Measurements from ENCODE around the gene DPP7. TPM values are rescaled to one million over a fixed set of nuclear protein-coding genes. Genes with fewer than 3 reads are reported as not detected.

Gene DPP7
- total RNA-seq, 6 donors from 2014 or later = 108 to 394 (median 229) TPM

GRCh38 chr9:137147793-137148160, 33.2 kb upstream of the DPP7 start:
- Histone ChIP-seq H3K27me3 (peaks cover 0 to 8% (median 0%) of the 10 kb centered on the region in 4 donors), H3K36me3 (no peaks in the 10 kb centered on the region), H3K27ac (no peak overlapping the region), H3K9me3 (peaks cover 0 to 6% (median 0%) of the 10 kb centered on the region in 4 donors), H3K4me3 (no peak overlapping the region), H3K4me1 (no peaks in the 10 kb centered on the region)
- ATAC-seq (ENCODE audit: low FRiP score in 2 of 2) (no peak), DNase-seq (peak in 1 of 2 donors; percentile 74)
- TF ChIP-seq POLR2AphosphoS5 (IDR thresholded peaks at IDR 0.05) (no peak), EP300 (IDR thresholded peaks at IDR 0.05) (no peak), POLR2A (IDR thresholded peaks at IDR 0.05) (no peak), CTCF (IDR thresholded peaks at IDR 0.05) (no peak)
- WGBS, 2 donors = 19 to 23% methylated on average over 11 to 22 of the region's 24 CpGs

GRCh38 chr9:137147091-137147792, 32.7 kb upstream of the DPP7 start:
- DNase-seq = peak in 1 of 2 donors; percentile 50
- H3K36me3 ChIP-seq = no peaks in the 10 kb centered on the region
- TF ChIP-seq POLR2AphosphoS5 (IDR thresholded peaks at IDR 0.05) (no peak), EP300 (IDR thresholded peaks at IDR 0.05) (no peak), POLR2A (IDR thresholded peaks at IDR 0.05) (no peak), CTCF (IDR thresholded peaks at IDR 0.05) (no peak)
- H3K27ac ChIP-seq = no peak overlapping the region
- no peak for ATAC-seq (ENCODE audit: low FRiP score in 2 of 2)
- H3K4me1 ChIP-seq = no peaks in the 10 kb centered on the region
- 78 to 90% methylated on average over 17 to 26 of the region's 26 CpGs for WGBS, 2 donors
- no peak overlapping the region for H3K4me3 ChIP-seq
- H3K27me3 ChIP-seq = peaks cover 0 to 11% (median 0%) of the 10 kb centered on the region in 4 donors
- peaks cover 0 to 6% (median 0%) of the 10 kb centered on the region in 4 donors for H3K9me3 ChIP-seq

GRCh38 chr9:137146527-137146918, 32.0 kb upstream of the DPP7 start:
- peaks cover 0 to 6% (median 0%) of the 10 kb centered on the region in 4 donors for H3K9me3 ChIP-seq
- peaks cover 0 to 17% (median 0%) of the 10 kb centered on the region in 4 donors for H3K27me3 ChIP-seq
- no peaks in the 10 kb centered on the region for H3K36me3 ChIP-seq
- no peak for TF ChIP-seq EP300 (IDR thresholded peaks at IDR 0.05)
- no peak for TF ChIP-seq POLR2AphosphoS5 (IDR thresholded peaks at IDR 0.05)
- WGBS, 2 donors = 43 to 70% methylated on average over 4 to 9 of the region's 9 CpGs
- H3K27ac ChIP-seq = no peak overlapping the region
- H3K4me3 ChIP-seq = no peak overlapping the region
- no peak for ATAC-seq (ENCODE audit: low FRiP score in 2 of 2)
- no peaks in the 10 kb centered on the region for H3K4me1 ChIP-seq
- DNase-seq = peak in 1 of 2 donors; percentile 45

- ATAC-seq (ENCODE audit: low FRiP score in 2 of 2) (no peak), DNase-seq (peak in 1 of 2 donors; percentile 82)
- H3K27ac ChIP-seq = no peak overlapping the region
- WGBS, 2 donors = 53 to 63% methylated on average over 24 to 34 of the region's 49 CpGs
- H3K4me3 ChIP-seq = no peak overlapping the region
- TF ChIP-seq CTCF (IDR thresholded peaks at IDR 0.05) (no peak), POLR2AphosphoS5 (IDR thresholded peaks at IDR 0.05) (no peak), EP300 (IDR thresholded peaks at IDR 0.05) (no peak), POLR2A (IDR thresholded peaks at IDR 0.05) (no peak)
- peaks cover 0 to 22% (median 0%) of the 10 kb centered on the region in 4 donors for H3K27me3 ChIP-seq
- H3K36me3 ChIP-seq = no peaks in the 10 kb centered on the region
- H3K9me3 ChIP-seq = peaks cover 0 to 4% (median 0%) of the 10 kb centered on the region in 4 donors
- no peaks in the 10 kb centered on the region for H3K4me1 ChIP-seq
These were observed 31.4 kb upstream of the DPP7 start for GRCh38 chr9:137145731-137146526.

- Histone ChIP-seq H3K4me3 (no peak overlapping the region), H3K27ac (no peak overlapping the region), H3K4me1 (peaks cover 0 to 9% (median 5%) of the 10 kb centered on the region in 4 donors), H3K27me3 (peaks cover 0 to 44% (median 7%) of the 10 kb centered on the region in 4 donors), H3K36me3 (no peaks in the 10 kb centered on the region), H3K9me3 (no peaks in the 10 kb centered on the region)
- no peak for TF ChIP-seq POLR2A (IDR thresholded peaks at IDR 0.05)
- no peak for TF ChIP-seq CTCF (IDR thresholded peaks at IDR 0.05)
- no peak for TF ChIP-seq POLR2AphosphoS5 (IDR thresholded peaks at IDR 0.05)
- no peak for TF ChIP-seq EP300 (IDR thresholded peaks at IDR 0.05)
- ATAC-seq (ENCODE audit: low FRiP score in 2 of 2) (no peak), DNase-seq (no peak)
- 56 to 61% methylated on average over 4 of the region's 4 CpGs for WGBS, 2 donors
These were observed 28.9 kb upstream of the DPP7 start for GRCh38 chr9:137143459-137143858.

All from upper lobe of left lung (tissue), 6 donors.